NOMO-1 treated with DMSO at 0.1 percent for 48 hours (cell line): Measurements from ENCODE around the gene LYL1.

Experiments
- DNase-seq: peaks from one replicate; lab custom pipeline; 2025; ENCODE audit not compliant: unreplicated experiment; lab: John Stamatoyannopoulos, UW

Gene LYL1

DNA sequence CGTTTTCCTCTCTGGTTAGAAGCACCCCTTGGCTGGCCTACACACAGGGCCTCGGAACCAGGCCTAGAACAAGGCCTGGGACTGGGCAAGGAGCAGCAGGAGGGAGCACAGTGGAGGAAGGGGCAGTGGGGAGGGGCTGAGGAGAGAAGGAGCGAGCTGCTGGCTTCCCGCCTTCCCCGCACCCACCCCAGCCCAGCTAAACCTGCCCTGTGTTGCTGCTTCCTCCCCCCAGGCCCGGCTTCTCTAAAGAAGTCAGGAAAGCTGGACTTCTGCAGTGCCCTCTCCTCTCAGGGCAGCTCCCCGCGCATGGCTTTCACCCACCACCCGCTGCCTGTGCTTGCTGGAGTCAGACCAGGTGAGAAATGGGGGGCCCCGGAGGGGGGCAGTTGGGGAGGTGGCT lies 24.3 kb downstream of the LYL1 start:
- no peak for DNase-seq

DNA sequence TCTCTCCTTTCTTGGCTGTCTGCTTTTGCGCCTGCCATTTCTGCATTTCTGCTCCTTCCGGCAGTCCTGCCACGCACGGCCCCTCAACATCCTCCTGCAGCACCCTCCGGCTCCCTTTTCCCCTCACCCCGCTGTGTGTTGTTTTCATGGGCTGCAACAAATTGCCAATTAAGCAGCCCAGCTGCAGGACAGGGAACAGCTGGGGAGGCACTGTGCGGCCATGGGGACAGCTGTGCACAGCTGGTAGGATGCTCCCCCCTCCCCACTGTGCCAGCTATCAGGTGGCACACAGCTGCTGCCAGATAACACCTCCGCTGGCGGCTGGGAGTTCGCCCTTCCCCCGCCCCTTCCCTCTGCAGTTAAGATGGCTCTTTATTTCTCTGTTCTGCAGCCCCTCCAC lies 25.4 kb downstream of the LYL1 start:
- DNase-seq: no peak

GRCh38 chr19:13076787-13077186 lies 25.9 kb downstream of the LYL1 start:
- DNase-seq: no peak

- DNase-seq: no peak
Observed at GRCh38 chr19:13076320-13076719, 26.3 kb downstream of the LYL1 start.

- DNase-seq: no peak
Observed at GRCh38 chr19:13074378-13074777, 28.3 kb downstream of the LYL1 start.

- no peak for DNase-seq
Observed at GRCh38 chr19:13073263-13073662, 29.4 kb downstream of the LYL1 start.

- DNase-seq: no peak
Observed at GRCh38 chr19:13072188-13072908, 30.3 kb downstream of the LYL1 start.

DNA sequence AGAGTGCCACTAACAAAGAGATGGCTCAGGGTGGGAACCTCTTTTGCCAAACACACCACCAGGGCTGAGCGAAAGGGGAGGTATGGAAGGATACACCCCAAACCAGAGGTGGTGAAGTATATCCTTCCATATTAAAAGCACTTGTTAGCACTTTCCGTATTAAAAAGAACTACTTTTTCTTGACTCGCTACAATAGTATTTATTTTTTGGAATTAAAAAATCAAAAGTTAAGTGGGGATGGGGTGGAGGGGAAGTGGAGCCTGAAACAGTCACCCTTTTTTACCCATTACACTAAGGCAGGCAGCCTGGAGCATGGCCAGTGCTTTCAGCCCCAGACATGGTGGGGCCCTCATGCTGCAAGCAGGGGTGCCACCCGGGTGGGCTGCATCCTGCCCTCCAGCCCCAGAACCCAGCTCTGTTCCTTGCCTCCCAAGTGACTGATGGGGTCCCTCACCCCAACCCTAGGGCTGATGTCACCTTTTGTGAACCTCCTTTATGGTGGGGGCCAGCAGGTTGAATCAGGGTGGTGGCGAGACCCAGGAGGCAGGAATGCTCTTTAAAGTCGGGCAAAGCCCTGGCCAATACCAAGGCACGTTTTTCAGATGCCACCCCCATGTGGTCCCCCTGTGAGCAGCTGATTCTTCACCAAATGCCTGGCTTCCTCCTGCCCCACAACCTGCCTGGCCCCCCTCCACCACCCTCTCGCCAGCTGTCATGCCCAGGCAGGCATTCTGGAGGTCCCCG lies 31.0 kb downstream of the LYL1 start:
- no peak for DNase-seq

- no peak for DNase-seq
Observed at GRCh38 chr19:13070425-13071140, 32.1 kb downstream of the LYL1 start.

- DNase-seq: no peak
Observed at GRCh38 chr19:13069415-13070359, 33.0 kb downstream of the LYL1 start.

- no peak for DNase-seq
Observed at GRCh38 chr19:13068085-13068846, 34.4 kb downstream of the LYL1 start.

DNA sequence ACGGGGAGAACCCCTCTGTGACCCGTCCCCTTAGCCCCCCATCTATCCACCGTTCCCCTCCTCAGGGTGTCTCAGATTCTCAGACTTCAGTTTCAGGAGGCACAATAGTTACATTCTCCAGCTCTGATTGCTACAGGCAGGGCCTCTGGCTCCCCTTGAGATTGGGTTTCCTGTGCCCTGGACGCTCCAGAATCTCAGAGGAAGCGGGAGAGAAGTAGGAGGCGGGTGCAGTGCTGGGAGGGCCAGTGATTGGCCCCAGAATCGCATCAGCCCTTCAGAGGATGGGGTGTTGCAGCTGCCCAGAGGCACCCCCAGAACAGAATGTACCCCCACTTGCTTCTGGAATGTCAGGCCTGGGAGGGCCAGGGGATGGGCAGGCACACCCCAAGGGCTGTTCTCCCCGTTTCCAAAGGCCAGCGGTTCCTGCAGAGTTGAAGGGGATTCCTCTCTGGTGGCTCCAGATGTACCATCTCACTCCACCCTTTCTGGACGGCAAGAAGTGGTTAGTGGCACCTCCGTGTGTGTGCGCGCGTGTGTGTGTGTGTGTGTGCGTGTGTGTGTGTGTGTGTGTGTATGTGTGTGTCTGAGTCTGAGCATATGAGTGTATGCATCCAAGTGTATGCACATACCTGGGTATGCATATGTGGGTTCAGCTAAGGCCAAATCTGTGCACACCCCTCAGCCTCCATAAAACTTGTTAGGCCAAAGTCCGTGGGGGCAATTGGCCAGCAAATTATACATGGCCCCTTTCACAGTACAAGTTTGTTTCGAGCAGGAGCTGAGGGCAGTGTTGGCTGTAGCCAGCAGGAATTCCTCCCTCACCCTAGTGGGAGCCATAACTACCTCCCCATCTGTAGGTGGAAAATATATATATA lies 35.5 kb downstream of the LYL1 start:
- no peak for DNase-seq

DNA sequence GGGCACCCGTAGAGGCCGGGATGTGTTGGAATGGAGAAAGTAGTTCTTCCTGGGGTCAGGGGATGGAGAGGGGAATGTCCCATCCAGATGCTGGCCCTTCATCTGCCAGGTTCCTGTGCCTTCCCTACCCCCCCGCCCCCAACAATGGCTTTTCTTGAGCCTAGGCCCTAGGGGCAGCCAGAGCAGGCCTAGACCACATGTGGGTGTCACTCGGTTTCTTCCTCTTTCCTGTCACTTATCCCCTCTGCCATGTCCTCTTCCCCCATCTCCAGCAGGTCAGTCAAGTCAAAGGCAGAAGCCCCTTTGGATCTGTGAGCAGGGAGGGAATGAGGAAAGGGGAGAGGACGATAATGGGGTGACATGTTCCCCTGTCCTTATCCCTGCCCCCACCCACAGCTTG lies 36.4 kb downstream of the LYL1 start:
- DNase-seq: no peak

DNA sequence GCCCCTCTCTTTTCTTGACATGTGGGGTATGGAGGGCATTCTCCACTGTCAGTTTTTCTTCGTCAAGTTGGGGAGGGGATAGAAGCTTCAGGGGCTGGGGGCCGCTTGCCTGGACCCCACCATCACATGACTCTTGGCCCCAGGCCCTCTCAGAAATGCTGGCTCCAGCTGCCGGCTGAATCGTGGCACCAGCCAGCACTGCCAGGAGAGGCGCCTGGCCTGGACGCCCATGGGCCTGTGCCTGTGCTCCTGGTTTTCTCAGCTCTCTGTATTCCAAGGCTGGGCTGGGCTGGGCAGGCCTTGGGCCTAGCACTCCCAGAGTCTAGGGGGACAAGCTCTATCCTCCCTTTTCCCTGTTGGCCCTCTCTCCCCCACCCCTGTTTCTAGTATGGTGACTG lies 38.6 kb downstream of the LYL1 start:
- no peak for DNase-seq

- DNase-seq: no peak
Observed at GRCh38 chr19:13063461-13064091, 39.1 kb downstream of the LYL1 start.

GRCh38 chr19:13062317-13062716 lies 40.3 kb downstream of the LYL1 start:
- DNase-seq: no peak

DNA sequence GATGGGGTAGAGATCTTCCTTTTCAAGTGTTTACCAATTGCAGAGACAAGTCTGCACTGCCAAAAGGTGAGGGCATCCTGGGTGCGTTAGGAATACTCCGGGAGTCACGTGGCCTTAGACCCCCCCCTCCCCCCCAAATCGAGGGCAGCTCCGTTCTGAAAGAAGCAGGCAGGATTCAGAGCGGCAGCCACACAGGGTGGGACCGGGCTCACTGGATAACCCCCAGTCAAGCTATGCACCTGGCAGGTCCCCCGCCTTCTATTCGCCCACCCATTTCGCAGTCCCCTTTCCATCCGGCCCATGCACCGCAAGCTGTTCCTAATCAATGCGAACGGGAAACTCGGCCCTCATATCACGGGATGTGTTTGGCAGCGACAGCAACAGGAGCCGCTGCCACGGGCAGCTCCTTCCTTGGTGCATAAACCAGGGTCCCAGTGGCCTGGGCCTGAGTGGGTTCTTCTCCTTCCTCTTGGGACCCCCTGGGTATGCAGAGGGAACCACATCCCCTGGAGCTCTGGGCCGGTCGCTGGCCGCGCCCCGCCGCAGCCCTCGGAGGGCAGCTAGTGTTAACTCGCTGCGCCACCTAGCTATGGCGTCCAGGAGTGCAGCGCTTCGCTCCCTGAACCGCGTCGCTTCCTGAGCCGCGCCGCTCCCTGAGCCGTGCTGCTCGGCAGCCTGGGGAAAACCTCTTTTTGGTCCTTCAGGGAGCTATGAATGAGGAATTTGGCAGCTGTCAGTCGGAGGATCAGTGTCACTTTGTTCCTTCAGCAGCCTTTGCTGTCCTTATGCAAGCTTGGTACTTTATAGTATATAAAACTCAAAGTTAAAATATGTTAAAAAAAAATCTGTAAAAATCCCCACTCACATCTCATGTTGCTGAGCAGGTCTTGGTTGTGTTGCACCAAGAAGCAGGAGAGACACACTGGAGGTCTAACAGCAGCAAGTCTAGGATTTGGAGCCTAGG lies 41.4 kb downstream of the LYL1 start:
- peak; percentile 42 for DNase-seq
